Measurements from ENCODE around the gene SLC1A2.

DNA sequence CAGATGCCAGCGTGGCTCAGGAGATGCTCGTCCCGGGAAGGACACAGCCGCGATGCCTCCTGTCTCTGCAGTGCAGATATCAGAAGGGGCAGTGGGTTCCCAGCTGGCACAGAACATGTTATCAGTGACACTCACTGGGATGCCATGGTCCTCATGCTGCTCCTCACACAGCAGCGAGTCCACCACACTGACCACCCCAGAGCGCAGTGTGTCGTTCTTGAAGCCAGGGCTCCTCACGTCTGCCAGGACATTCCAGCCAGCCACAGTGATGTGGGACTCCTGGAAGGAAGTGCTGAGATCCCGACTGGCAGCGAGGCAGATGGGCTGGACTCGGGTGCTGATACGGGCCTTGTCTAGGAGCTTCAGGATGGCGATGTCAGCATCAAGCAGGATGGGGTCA is 13.1 kb upstream of the SLC1A2 start:
- TF ChIP-seq, protein P1, sequence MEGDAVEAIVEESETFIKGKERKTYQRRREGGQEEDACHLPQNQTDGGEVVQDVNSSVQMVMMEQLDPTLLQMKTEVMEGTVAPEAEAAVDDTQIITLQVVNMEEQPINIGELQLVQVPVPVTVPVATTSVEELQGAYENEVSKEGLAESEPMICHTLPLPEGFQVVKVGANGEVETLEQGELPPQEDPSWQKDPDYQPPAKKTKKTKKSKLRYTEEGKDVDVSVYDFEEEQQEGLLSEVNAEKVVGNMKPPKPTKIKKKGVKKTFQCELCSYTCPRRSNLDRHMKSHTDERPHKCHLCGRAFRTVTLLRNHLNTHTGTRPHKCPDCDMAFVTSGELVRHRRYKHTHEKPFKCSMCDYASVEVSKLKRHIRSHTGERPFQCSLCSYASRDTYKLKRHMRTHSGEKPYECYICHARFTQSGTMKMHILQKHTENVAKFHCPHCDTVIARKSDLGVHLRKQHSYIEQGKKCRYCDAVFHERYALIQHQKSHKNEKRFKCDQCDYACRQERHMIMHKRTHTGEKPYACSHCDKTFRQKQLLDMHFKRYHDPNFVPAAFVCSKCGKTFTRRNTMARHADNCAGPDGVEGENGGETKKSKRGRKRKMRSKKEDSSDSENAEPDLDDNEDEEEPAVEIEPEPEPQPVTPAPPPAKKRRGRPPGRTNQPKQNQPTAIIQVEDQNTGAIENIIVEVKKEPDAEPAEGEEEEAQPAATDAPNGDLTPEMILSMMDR (IDR thresholded peaks at IDR 0.05), result no peak
- no peak for TF ChIP-seq POLR2A (IDR thresholded peaks at IDR 0.05)
